NCI-H146 (cell line): Measurements from ENCODE around the gene HIRA.
A peak's percentile ranks its signal among the peaks of the same experiment; 100 is the strongest.
"Not testable (repeated sequence)": the region's sequence is repeated elsewhere in the genome, so short reads cannot be mapped to it uniquely, and the experiment has no call there.

Experiments used
- DNase-seq: peaks from one replicate; lab custom pipeline; 2025; lab: John Stamatoyannopoulos, UW

The HIRA gene

DNA sequence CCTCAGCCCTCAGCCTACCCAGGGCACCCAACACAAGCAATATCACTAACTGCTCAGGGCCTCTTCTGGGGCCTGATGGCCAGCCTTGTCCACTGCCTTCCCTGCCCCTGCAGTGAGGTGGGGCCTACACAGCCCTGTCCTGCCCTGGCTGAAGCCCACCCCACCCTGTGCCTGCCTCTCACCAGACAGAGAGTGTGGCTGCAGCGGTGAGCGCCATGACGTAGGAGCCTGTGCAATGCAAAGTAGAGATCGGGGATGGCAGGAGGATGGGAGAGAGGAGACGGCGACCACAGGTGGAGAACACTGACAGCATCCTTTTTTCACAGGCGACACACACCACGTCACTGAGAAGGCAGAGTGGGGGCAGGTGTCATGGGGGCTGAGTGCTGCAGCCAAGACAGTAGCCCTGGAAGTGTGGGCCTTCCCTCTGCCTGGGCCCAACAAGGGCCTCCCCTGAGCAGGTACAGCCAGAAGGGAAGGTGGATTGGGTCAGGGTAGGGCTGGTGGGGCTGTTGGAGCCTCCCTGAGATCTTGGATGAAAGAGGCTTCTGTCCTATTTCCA lies 74.7 kb downstream of the HIRA start:
- no peak for DNase-seq

GRCh38 chr22:19355413-19356157 lies 75.9 kb downstream of the HIRA start:
- DNase-seq, result no peak

DNA sequence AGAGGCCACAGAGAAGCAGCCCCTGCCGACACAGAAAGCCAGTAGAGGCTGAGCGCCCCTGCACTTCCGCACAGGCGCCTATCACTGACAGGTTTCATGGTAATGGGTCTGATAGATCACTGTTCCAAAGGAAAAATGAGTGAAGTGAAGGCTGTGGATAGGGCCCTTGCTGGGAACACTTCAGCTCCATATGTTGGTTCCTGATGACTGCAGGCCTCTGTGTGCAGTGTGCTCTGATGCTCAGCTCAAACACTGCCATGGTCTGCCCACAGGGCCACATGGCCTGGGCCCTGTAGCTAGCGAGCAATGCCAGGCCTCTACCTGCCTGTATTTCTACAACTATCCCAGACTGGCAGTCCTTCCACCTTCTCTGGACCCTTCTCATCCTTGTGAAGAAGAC lies 77.3 kb downstream of the HIRA start:
- DNase-seq, result no peak

DNA sequence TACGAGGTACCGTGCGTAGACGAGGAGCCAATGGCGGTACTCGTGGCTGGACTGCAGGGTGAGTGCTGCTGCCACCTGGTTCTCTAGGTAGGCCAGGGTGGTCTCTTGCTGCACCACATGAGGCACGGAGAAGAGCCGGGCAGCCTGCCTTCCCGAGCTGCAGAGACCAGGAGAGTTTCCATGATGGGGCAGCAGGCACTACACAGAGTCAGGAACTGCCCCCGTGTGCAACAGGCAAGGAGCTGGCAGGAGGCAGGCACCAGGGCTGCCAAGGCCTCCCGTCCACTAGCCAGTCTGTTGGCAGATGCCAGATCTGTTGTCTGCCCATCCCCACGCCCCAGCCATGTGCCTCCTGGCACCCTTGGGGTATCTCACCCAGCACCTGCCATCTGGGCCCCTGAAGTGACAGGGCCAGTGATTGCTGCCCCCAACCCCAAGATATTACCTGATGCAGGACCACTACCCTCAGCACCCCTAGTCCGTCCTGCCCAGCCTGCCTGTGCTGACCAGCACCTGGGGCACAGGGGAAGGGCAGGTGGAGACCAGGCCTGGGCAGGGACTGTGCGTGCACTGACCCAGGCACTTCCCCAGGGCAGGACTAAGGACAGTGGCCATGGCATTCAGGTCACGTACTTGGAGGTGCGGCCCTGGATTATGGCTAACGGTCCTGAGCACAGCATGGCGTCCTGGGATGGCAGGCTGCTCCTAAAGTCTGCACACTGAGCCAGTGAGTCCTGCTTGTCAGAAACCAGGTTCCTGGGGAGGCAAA lies 78.0 kb downstream of the HIRA start:
- no peak for DNase-seq

DNA sequence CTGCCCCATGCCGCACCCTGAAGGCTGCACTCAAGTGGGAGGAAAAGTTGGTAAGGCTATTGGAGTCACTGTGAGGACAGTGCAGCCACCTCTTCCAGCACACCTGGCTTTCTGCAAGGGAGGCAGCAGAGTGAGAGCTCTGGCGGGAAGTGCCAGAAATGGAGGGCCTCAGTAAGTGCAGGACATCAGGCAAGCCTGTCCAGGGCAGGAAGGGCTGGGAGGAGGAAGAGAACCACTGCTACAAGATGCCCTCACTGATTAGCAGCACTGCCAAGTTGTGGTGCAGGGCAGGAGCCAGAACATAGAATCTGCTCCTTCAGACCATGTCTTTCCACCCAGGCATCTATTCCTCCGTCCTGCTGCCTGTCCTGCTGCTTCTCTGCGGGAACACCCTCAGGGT lies 78.8 kb downstream of the HIRA start:
- DNase-seq, result no peak

DNA sequence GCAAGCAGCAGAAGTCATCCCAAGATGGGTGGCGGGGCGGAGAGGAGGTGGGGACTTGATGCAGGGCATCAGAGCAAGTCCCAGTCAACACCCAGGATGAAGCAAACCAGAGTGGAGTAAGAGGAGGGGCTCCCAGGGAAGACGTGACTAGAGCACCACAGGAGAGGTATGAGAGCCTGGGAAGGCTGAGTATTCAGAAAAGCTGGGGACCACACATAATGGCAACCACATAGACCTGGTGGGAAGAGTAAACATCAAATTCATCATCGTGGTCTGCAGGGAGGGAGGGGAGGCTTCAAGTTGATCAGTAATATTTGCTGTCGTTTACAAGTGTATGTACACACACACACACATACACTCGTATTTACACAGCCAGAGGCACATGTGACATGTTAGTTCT lies 79.3 kb downstream of the HIRA start:
- no peak for DNase-seq

DNA sequence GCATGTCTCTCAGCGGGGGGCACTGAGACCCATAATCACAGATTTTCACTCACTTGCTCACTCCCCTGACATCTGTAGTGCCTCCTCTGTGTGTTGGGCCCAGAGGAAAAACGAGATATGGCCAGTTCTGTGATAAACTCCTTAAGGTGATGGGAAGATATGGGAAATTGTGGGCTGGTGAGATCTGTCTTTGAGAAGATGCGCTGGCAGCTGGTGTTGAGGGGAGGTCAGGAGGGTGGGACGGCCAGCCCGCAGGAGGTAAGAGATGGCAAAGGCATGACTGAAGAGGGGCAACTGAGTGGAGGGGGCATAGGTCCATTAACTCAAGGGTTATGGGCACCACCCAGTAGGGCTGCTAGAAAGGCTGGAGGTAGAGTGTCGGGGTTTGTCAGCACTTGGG lies 79.9 kb downstream of the HIRA start:
- DNase-seq, result no peak

GRCh38 chr22:19350947-19351346 lies 80.6 kb downstream of the HIRA start:
- DNase-seq, result no peak

- DNase-seq, result no peak
These were observed 81.1 kb downstream of the HIRA start for GRCh38 chr22:19350476-19350859.

GRCh38 chr22:19349778-19350475 lies 81.6 kb downstream of the HIRA start:
- no peak for DNase-seq

- DNase-seq, result no peak
These were observed 84.8 kb downstream of the HIRA start for GRCh38 chr22:19346677-19347265.

DNA sequence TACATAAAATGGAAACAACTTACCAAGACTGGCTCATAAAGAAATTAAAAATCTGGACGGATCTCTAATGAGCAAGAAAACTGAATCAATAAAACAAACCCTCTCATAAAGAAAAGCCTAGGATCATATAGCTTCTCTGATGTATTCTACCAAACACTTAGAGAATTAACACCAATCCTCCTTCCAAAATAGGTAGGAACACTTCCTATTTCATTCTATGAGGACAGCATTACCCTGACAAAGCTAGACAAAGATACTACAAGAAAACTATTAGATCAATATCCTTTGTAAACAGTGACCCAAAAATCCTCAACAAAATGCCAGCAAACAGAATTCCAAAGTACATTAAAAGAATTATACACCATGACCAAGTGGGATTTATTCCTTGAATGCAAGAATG lies 87.1 kb downstream of the HIRA start:
- DNase-seq, result no peak

DNA sequence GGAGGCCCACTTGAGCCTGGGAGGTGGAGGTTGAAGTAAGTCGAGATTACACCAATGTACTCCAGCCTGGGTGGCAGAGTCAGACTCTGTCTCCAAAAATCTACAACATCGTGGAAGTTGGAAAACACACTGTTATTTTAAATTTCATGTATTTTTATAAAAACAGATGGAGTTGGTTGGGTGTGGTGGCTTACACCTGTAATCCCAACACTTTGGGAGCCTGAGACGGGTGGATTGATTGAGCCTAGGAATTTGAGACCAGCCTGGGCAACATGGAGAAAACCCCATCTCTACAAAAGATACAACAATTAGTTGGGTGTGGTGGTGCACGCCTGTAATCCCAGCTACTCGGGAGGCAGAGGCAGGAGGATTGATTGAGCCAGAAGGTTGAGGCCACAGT lies 88.1 kb downstream of the HIRA start:
- DNase-seq, result no peak

DNA sequence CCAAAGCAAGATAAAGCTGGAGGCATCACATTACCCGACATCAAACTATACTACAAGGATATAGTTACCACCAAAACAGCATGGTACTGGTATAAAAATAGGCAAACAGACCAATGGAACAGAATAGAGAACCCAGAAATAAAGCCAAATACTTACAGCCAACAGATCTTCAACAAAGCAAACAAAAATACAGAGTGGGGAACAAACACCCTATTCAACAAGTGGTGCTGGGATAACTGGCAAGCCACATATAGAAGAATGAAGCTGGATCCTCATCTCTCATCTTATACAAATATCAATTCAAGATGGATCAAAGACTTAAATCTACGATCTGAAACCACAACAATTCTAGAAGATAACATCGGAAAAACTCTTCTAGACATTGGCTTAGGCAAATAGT lies 90.0 kb downstream of the HIRA start:
- DNase-seq, result peak; percentile 4

DNA sequence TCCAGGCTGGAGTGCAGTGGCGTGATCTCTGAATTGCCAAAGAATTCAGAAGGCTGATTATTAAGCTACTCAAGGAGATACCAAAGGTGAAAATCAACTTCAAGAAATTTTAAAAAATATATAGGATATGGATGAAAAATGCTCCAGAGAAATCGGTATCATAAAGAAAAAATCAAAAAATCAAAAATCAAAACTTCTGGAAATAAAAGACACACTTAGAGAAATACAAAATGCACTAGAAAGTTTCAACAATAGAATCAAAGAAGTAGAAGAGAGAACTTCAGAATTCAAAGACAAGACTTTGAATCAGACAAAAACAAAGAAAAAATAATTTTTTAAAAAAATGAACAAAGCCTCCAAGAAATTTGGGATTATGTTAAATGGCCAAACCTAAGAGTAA lies 94.4 kb downstream of the HIRA start:
- DNase-seq, result no peak

DNA sequence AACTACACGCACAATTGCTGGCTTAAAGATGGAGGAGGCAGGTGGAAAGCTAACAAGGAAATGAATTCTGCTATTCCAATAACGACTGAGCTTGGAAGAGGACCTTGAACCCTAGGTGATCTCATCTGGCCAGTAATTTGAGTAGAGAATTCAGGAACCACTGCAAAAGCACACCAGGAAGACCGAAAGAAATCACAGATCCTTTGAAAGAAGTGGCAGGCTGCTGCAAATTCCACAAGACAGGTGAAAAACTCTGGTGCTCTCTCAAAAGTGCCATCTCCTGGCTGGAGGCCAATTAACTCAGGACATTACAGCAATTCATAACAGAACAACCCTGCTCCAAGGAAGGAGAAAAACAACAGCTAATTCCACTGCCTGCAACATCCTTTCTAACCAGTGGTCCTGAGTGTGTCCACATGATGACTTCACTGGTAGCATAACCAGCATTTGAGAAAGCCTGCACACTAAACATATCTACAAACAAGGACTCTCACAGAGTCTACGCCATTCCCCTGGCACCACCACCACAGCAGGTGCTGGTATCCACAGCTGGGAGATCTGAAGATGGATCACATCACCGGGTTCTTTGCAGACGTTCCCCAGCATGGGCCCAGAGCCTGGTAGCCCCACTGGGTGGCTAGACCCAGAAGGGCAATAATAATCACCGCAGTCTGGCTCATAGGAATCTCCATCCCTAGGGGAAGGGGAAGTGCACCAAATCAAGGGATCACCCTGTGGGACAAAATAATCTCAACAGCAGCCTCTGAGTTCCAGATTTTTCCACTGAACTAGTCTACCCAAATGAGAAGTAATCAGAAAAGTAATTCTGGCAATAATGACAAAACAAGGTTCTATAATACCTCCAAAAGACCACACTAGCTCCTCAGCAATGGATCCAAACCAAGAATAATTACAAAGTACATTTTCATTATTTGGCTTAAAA lies 95.1 kb downstream of the HIRA start:
- DNase-seq, result no peak

- no peak for DNase-seq
These were observed 99.6 kb downstream of the HIRA start for GRCh38 chr22:19331975-19332374.

DNA sequence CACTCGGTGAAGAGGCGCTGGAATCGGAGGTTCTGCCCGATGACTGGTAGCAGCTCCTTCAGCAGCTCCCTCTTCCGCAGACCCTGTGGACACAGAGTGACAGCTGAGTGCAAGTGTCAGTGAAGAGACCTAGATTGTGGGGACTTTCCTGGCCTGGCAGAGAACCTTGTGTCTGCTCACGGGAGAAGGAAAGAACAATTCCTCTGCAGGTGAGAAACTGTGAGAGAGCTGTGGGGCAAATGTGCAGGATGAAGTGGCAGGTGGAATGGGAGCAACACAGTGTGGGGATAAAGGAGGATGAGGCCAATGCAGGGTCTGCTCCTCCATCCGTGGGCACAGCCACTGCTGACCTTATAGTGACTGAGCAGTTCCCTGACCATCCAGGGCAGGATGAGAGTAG lies 100.1 kb downstream of the HIRA start:
- DNase-seq, result no peak

GRCh38 chr22:19330865-19331418 lies 100.6 kb downstream of the HIRA start:
- DNase-seq, result no peak

GRCh38 chr22:19330205-19330604 lies 101.3 kb downstream of the HIRA start:
- not testable (repeated sequence) for DNase-seq

- no peak for DNase-seq
These were observed 102.1 kb downstream of the HIRA start for GRCh38 chr22:19329454-19329853.
